Karpas-422 (cell line): ENCODE results near the gene AGO3. TPM values are rescaled to one million over a fixed set of nuclear protein-coding genes. Genes with fewer than 3 reads are reported as not detected.

Source experiments
- DNase-seq: peaks from one replicate; pipeline ENCODE4 v3.0.0-alpha.2; 2015
- H2AFZ ChIP-seq: fragments of 200-600 bp; sonication (generic); 2 replicates; pipeline ENCODE4 v1.6.1; 2014; ENCODE audit warnings: antibody characterized with exemption, low read length, mixed read lengths
- H3K27ac ChIP-seq: fragments of 200-600 bp; sonication (generic); 2 replicates; pipeline ENCODE4 v1.5.1; 2014; ENCODE audit warnings: mild to moderate bottlenecking, low read length, moderate library complexity
- H3K27me3 ChIP-seq: fragments of 200-600 bp; sonication (generic); 2 replicates; pipeline ENCODE4 v1.6.1; 2014; ENCODE audit warnings: low read length, mixed read lengths
- H3K36me3 ChIP-seq: fragments of 200-600 bp; sonication (generic); 2 replicates; pipeline ENCODE4 v1.6.1; 2014; ENCODE audit warnings: low read length, mixed read lengths; ENCODE audit not compliant: insufficient read depth
- H3K4me1 ChIP-seq: fragments of 200-600 bp; sonication (generic); 2 replicates; pipeline ENCODE4 v1.6.1; 2014; ENCODE audit warnings: mild to moderate bottlenecking, low read length, mixed read lengths
- H3K4me2 ChIP-seq: fragments of 200-600 bp; sonication (generic); 2 replicates; pipeline ENCODE4 v1.6.1; 2014; ENCODE audit warnings: low read length, low read depth, mild to moderate bottlenecking; ENCODE audit not compliant: poor library complexity, severe bottlenecking
- H3K4me3 ChIP-seq: fragments of 200-600 bp; sonication (generic); 2 replicates; pipeline ENCODE4 v1.5.1; 2014; ENCODE audit warnings: mild to moderate bottlenecking, antibody characterized with exemption, low read length, mixed read lengths
- H3K79me2 ChIP-seq: fragments of 200-600 bp; sonication (generic); 2 replicates; pipeline ENCODE4 v1.6.1; 2014; ENCODE audit warnings: mild to moderate bottlenecking, low read length, mixed read lengths
- H3K9ac ChIP-seq: fragments of 200-600 bp; sonication (generic); 2 replicates; pipeline ENCODE4 v1.6.0; 2014; ENCODE audit warnings: low read length
- H3K9me2 ChIP-seq: fragments of 200-600 bp; sonication (generic), shearing (Covaris generic); replicated peaks from 2 replicates; pipeline ENCODE4 v1.6.0; 2014; ENCODE audit warnings: mild to moderate bottlenecking, low read length, moderate library complexity; ENCODE audit not compliant: insufficient read depth
- H3K9me3 ChIP-seq: fragments of 300-700, 200-600 bp; sonication (generic); 2 replicates; pipeline ENCODE4 v1.6.1; 2014; ENCODE audit warnings: low read length, mixed read lengths
- H4K20me1 ChIP-seq: fragments of 200-600 bp; sonication (generic); 2 replicates; pipeline ENCODE4 v1.6.1; 2014; ENCODE audit warnings: mild to moderate bottlenecking, antibody characterized with exemption, low read length, low read depth; ENCODE audit not compliant: insufficient read depth
- total RNA-seq: library from RNA; depleted of rRNA; stranded (reverse); fragments of >200 nt; shearing (Covaris generic); gene quantifications from 2 replicates; pipeline ENCODE4 v1.2.3, GENCODE V29; 2014; ENCODE audit warnings: low replicate concordance

AGO3 gene
- total RNA-seq, 1 experiment from 2014 or later = 46.8 TPM

DNA sequence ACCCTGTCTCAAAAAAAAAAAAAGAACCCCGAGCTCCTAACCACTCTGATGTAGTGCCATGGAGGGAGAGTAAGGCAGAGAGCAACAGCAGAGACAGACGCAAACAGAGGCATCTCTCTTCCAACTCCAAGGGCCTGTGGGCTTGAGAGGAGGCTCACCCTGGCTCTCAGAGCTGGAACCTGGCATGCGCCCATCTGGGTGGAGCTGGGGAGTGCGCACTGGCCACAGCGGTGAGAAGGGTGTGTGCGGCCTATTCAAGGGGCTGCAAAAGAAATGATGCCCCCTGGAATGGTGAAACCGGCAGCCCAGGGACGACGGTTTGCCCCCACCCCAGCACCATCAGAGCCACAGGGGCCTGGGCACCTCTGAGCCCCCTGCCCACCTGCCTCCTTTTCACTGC lies 176.5 kb downstream of the AGO3 start:
- Histone ChIP-seq H2AFZ (no peak overlapping the region), H3K4me3 (no peak overlapping the region), H3K79me2 (no peaks in the 10 kb centered on the region), H4K20me1 (no peaks in the 10 kb centered on the region), H3K4me1 (no peaks in the 10 kb centered on the region), H3K9ac (no peak overlapping the region), H3K9me3 (no peaks in the 10 kb centered on the region), H3K4me2 (no peak overlapping the region), H3K27ac (no peak overlapping the region), H3K9me2 (no peaks in the 10 kb centered on the region), H3K27me3 (no peaks in the 10 kb centered on the region), H3K36me3 (no peaks in the 10 kb centered on the region)
- no peak for DNase-seq

DNA sequence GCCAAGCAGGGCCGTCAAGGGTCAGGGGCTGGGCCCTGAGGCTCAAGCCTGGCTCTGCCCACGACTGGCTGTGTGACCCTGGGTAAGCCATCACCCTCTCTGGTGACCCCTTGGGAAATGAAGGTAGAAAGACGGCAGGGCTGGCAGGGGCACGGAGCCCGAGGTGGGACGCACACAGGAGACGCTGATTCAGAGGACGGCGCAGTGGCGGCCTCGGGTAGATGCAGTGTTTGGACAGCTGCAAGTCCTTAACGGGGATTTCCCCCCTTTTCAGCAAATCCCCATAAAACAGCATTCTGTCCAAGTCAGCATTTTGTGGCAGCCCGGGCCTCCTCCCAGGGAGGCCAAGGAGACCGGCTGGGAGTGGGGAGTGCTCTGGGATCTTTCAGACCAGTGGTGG lies 177.4 kb downstream of the AGO3 start:
- H3K9ac ChIP-seq = no peak overlapping the region
- DNase-seq = no peak
- H3K9me2 ChIP-seq = no peaks in the 10 kb centered on the region

DNA sequence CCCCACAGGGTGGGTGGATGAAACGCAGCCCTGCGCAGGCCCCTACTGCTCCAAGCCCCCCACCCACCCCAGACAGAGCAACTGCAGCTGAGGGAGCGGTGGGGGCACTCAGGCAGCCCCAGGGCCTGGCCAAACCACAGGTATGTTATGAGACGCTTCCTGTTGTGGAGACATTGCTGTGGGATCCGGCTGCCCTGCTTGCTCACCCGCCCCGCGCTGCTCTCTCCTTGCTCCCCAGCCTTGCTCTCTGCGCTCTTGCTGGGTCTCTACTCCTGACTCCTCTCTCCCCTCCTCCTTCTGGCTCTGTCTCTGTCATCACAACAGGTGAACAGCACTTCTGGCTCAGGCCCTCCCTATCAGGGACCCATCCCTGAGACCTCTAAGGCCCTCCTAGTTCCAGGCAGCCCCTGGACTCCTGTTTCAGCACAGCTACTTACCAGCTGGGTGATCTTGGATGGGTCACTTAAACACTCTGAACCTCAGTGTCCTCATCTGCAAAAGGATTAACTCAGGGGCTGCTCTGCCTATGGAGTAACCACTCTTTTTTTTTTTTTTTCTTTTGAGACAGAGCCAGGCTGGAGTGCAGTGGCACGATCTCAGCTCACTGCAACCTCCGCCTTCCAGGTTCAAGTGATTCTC lies 178.3 kb downstream of the AGO3 start:
- Histone ChIP-seq H3K4me3 (no peak overlapping the region), H3K79me2 (no peaks in the 10 kb centered on the region), H4K20me1 (0 out of 2 replicates have a peak, but pooled peaks cover 3% of the 10 kb centered on the region), H3K27me3 (no peaks in the 10 kb centered on the region), H3K4me1 (no peaks in the 10 kb centered on the region), H3K36me3 (no peaks in the 10 kb centered on the region), H3K9me2 (no peaks in the 10 kb centered on the region), H3K9ac (no peak overlapping the region), H3K27ac (no peak overlapping the region), H3K9me3 (no peaks in the 10 kb centered on the region), H2AFZ (no peak overlapping the region), H3K4me2 (no peak overlapping the region)
- DNase-seq = no peak

More for the DNA sequence above, 177.4 kb downstream of the AGO3 start:
- H3K27me3 ChIP-seq = no peaks in the 10 kb centered on the region
- no peaks in the 10 kb centered on the region for H3K4me1 ChIP-seq
- H3K9me3 ChIP-seq = no peaks in the 10 kb centered on the region
- no peak overlapping the region for H3K4me3 ChIP-seq
- no peak overlapping the region for H2AFZ ChIP-seq
- H4K20me1 ChIP-seq = 0 out of 2 replicates have a peak, but pooled peaks cover 3% of the 10 kb centered on the region
- no peak overlapping the region for H3K27ac ChIP-seq
- no peak overlapping the region for H3K4me2 ChIP-seq
- no peaks in the 10 kb centered on the region for H3K79me2 ChIP-seq
- H3K36me3 ChIP-seq = no peaks in the 10 kb centered on the region

DNA sequence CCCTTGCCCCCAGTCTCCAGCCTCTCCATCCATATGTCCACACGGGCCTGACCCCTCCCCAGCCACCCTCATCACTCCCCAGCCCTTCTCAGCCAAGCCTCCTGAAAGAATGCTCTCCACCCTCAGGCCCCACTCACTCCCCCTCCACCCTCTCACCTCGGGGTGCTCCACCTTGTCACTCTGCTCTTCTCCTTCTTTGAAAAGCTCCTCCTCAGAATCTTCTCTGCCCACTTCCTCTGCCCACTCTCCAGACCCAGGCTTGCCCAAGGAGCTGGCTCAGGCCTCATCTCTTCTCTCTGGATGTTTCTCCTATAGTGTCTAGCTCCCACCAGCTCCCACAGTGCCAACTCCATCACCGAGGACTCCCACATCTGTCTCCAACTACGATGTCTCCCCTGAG lies 180.2 kb downstream of the AGO3 start:
- no peaks in the 10 kb centered on the region for H3K27me3 ChIP-seq
- no peaks in the 10 kb centered on the region for H3K4me1 ChIP-seq
- no peak overlapping the region for H3K4me2 ChIP-seq
- H3K79me2 ChIP-seq = no peaks in the 10 kb centered on the region
- H4K20me1 ChIP-seq = 0 out of 2 replicates have a peak, but pooled peaks cover 3% of the 10 kb centered on the region
- no peak for DNase-seq
- no peaks in the 10 kb centered on the region for H3K36me3 ChIP-seq
- H3K4me3 ChIP-seq = no peak overlapping the region
- no peak overlapping the region for H3K9ac ChIP-seq
- no peaks in the 10 kb centered on the region for H3K9me2 ChIP-seq
- no peaks in the 10 kb centered on the region for H3K9me3 ChIP-seq
- no peak overlapping the region for H2AFZ ChIP-seq
- H3K27ac ChIP-seq = no peak overlapping the region

DNA sequence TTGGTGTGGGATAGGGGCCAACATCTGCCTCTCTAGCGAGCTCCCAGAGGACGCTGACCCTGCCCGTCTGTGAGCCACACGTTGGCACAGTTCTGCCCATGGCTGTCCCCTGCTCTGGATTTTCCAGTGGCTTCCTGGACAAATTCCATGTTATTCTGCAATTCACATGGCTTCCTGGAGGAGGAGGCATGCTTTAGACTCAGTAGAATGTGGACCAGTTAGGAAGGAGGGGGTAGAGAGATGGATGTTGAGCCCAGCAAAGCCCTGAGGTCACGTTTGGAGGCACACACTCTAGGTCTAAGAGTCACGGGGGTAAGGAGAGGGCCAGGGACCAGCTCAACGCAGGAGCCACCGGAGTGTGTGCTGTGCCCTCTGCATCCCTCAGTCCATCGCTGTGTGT lies 181.9 kb downstream of the AGO3 start:
- Histone ChIP-seq H3K9me2 (no peaks in the 10 kb centered on the region), H4K20me1 (0 out of 2 replicates have a peak, but pooled peaks cover 3% of the 10 kb centered on the region), H3K4me1 (no peaks in the 10 kb centered on the region), H3K27ac (no peak overlapping the region), H2AFZ (no peak overlapping the region), H3K36me3 (no peaks in the 10 kb centered on the region), H3K4me2 (no peak overlapping the region), H3K9me3 (no peaks in the 10 kb centered on the region), H3K79me2 (no peaks in the 10 kb centered on the region), H3K27me3 (no peaks in the 10 kb centered on the region), H3K9ac (no peak overlapping the region), H3K4me3 (no peak overlapping the region)
- DNase-seq = no peak

DNA sequence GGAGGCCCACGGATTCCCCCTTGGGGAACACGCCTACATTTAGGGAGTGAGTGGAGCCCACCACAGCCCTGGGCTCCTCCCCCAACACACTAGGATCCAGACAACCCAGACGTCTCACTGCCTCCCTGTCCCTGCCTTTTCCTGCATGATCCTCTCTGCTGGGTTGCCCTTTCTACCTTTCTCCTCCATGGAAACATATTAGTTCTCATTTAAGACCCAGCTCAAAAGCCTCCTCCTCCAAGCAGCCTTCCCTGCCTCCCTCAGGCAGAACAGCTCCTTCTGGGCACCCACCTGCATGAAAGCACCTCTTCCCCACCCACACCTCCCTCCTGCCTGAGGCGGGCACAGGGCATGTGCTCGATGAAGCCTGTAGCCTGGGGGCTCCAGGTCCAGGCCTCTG lies 183.5 kb downstream of the AGO3 start:
- 0 out of 2 replicates have a peak, but pooled peaks cover 3% of the 10 kb centered on the region for H4K20me1 ChIP-seq
- no peaks in the 10 kb centered on the region for H3K36me3 ChIP-seq
- no peaks in the 10 kb centered on the region for H3K4me1 ChIP-seq
- no peaks in the 10 kb centered on the region for H3K27me3 ChIP-seq
- no peaks in the 10 kb centered on the region for H3K79me2 ChIP-seq
- H3K27ac ChIP-seq = no peak overlapping the region
- DNase-seq = no peak
- H3K9me2 ChIP-seq = no peaks in the 10 kb centered on the region
- no peak overlapping the region for H3K4me3 ChIP-seq
- no peak overlapping the region for H3K4me2 ChIP-seq
- no peaks in the 10 kb centered on the region for H3K9me3 ChIP-seq
- H3K9ac ChIP-seq = no peak overlapping the region
- H2AFZ ChIP-seq = no peak overlapping the region

DNA sequence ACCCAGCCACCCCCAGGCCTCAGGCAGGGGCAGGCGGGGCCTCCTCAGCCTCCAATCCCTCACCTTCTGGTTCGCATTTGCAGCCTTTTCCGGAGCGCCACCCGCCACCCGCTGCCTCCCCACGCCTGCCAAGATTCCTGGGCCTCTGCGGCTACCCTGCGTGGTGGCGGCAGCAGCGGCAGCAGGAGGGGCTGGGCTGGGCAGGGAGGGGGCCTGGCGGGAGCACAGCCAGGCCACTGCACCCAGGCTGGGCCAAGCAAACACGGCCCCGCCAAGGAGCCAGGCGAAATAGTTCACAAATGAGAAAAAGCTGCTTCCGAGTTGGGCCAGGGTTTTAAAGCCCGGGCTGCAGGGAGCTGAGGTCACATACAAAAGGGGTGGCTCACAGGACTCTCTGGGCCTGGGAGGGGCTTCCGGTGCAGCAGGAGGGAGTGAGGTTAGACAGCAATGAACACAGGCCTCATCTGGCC lies 184.3 kb downstream of the AGO3 start:
- no peak overlapping the region for H3K4me3 ChIP-seq
- no peaks in the 10 kb centered on the region for H3K9me3 ChIP-seq
- no peak overlapping the region for H3K9ac ChIP-seq
- H3K79me2 ChIP-seq = no peaks in the 10 kb centered on the region
- no peak overlapping the region for H3K27ac ChIP-seq
- no peak for DNase-seq
- H3K9me2 ChIP-seq = no peaks in the 10 kb centered on the region
- no peak overlapping the region for H3K4me2 ChIP-seq
- H2AFZ ChIP-seq = no peak overlapping the region
- H3K36me3 ChIP-seq = no peaks in the 10 kb centered on the region
- no peaks in the 10 kb centered on the region for H3K4me1 ChIP-seq
- no peaks in the 10 kb centered on the region for H3K27me3 ChIP-seq
- 0 out of 2 replicates have a peak, but pooled peaks cover 3% of the 10 kb centered on the region for H4K20me1 ChIP-seq

DNA sequence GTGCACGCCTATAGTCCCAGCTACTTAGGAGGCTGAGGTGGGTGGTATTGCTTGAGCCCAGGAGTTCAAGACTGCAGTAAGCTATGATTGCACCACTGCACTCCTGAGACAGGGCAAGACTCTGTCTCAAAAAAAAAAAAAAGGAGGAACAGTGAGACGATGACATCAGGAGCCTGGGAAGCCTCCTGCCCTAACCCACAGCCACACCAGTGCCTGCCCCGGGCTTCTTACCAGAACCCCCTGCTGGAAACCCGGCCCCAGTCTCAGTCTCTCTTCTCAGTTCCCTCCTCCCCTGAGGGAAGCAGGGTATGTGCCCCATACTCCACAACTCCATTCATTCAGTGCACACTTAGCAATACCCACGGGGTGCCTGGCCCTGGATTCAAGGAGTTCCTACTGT lies 185.0 kb downstream of the AGO3 start:
- Histone ChIP-seq H3K4me2 (no peak overlapping the region), H3K79me2 (no peaks in the 10 kb centered on the region), H3K4me3 (no peak overlapping the region), H3K27ac (no peak overlapping the region), H3K9ac (no peak overlapping the region), H2AFZ (no peak overlapping the region), H3K9me2 (no peaks in the 10 kb centered on the region), H4K20me1 (0 out of 2 replicates have a peak, but pooled peaks cover 3% of the 10 kb centered on the region), H3K4me1 (no peaks in the 10 kb centered on the region), H3K36me3 (no peaks in the 10 kb centered on the region), H3K27me3 (no peaks in the 10 kb centered on the region), H3K9me3 (no peaks in the 10 kb centered on the region)
- no peak for DNase-seq
